ENCODE data around the gene SPRY4. TPM values are rescaled to one million over a fixed set of nuclear protein-coding genes. Genes with fewer than 3 reads are reported as not detected.

SPRY4 gene
- total RNA-seq, 1 experiment from 2014 or later = 140 TPM

GRCh38 chr5:142311725-142312124, 13.1 kb downstream of the SPRY4 start:
- DNase-seq (ENCODE audit: low spot score) (no peak), ATAC-seq (no peak)
- Mint-ChIP-seq H3K27ac (peak overlapping the region; percentile 95), H3K9me3 (no peaks in the 10 kb centered on the region), H3K36me3 (peaks cover 64% of the 10 kb centered on the region), H3K27me3 (ENCODE audit: low read depth) (no peaks in the 10 kb centered on the region), H3K4me1 (peaks cover 89% of the 10 kb centered on the region), H3K4me3 (no peak overlapping the region)
- no peak for TF ChIP-seq ZNF396 (CRISPR knock-in tag; IDR thresholded peaks at IDR 0.05; ENCODE audit: borderline replicate concordance)
- TF ChIP-seq USF2 (CRISPR knock-in tag; IDR thresholded peaks at IDR 0.05) = no peak
- TF ChIP-seq SMAD3 (CRISPR knock-in tag; IDR thresholded peaks at IDR 0.05; ENCODE audit: borderline replicate concordance) = no peak
- TF ChIP-seq JUN (CRISPR knock-in tag; IDR thresholded peaks at IDR 0.05) = no peak
- no peak for TF ChIP-seq ATF2 (CRISPR knock-in tag; IDR thresholded peaks at IDR 0.05; ENCODE audit: borderline replicate concordance, low read depth)
- no peak for TF ChIP-seq SP1 (CRISPR knock-in tag; conservative IDR thresholded peaks at IDR 0.05)
- no peak for TF ChIP-seq IRF2 (CRISPR knock-in tag; IDR thresholded peaks at IDR 0.05; ENCODE audit: borderline replicate concordance, low read depth)
- TF ChIP-seq ESRRA (CRISPR knock-in tag; IDR thresholded peaks at IDR 0.05; ENCODE audit: borderline replicate concordance) = no peak
- TF ChIP-seq ZNF317 (CRISPR knock-in tag; IDR thresholded peaks at IDR 0.05; ENCODE audit: borderline replicate concordance, low read depth) = no peak
- no peak for TF ChIP-seq ELF4 (CRISPR knock-in tag; IDR thresholded peaks at IDR 0.05; ENCODE audit: low read depth)
- no peak for TF ChIP-seq ERG (CRISPR knock-in tag; IDR thresholded peaks at IDR 0.05)
- TF ChIP-seq ATF1 (CRISPR knock-in tag; IDR thresholded peaks at IDR 0.05) = no peak
- no peak for TF ChIP-seq MAX (CRISPR knock-in tag; IDR thresholded peaks at IDR 0.05)
- ChIA-PET CTCF (interaction anchor here (0.9 kb wide), 1 partner anchor 159 kb away, joined by 6 read pairs; no protein-coding TSS in a partner anchor), POLR2A (no interaction called here)

- POLR2A ChIA-PET = interaction anchor here (1.4 kb wide), 1 partner anchor 10 kb away, joined by 3 read pairs; no protein-coding TSS in a partner anchor
- CTCF ChIA-PET = interaction anchor here (0.9 kb wide), 1 partner anchor 158 kb away, joined by 6 read pairs; no protein-coding TSS in a partner anchor
- Mint-ChIP-seq H3K4me3 (no peak overlapping the region), H3K9me3 (no peaks in the 10 kb centered on the region), H3K27me3 (ENCODE audit: low read depth) (no peaks in the 10 kb centered on the region), H3K27ac (peak overlapping the region; percentile 95), H3K4me1 (peaks cover 86% of the 10 kb centered on the region), H3K36me3 (peaks cover 62% of the 10 kb centered on the region)
- no peak for DNase-seq (ENCODE audit: low spot score)
- ATAC-seq = no peak
- 0 out of 2 replicates have a peak, but pooled peaks have one; percentile 20 for TF ChIP-seq SMAD4 (CRISPR knock-in tag; IDR thresholded peaks at IDR 0.05)
- TF ChIP-seq ZNF281 (CRISPR knock-in tag; IDR thresholded peaks at IDR 0.05) = no peak
- TF ChIP-seq MAX (CRISPR knock-in tag; IDR thresholded peaks at IDR 0.05) = 0 out of 2 replicates have a peak, but pooled peaks have one; percentile 13
Measured at GRCh38 chr5:142310803-142311202, 14.0 kb downstream of the SPRY4 start.

All from WTC11 (cell line).